Pancreas (tissue), 10 donors: ENCODE results near the gene TFEB. TPM values are rescaled to one million over a fixed set of nuclear protein-coding genes. Genes with fewer than 3 reads are reported as not detected.

Experiments
- ATAC-seq, 4 donors: fragments of 200-7000 bp; cut with Tn5 transposase; one replicate each; pipeline versions ENCODE4 v1.8.0 to v1.9.1; 2020; ENCODE audit warnings: mild to moderate bottlenecking in 4 of 4, moderate library complexity in 4 of 4
- DNase-seq, 6 donors: peaks; one replicate each; pipeline ENCODE4 v3.0.0-alpha.2; 2020
- FAIRE-seq: peaks from 2 replicates; lab custom pipeline; 2012; peaks lifted over from hg19 to GRCh38; lab: Jason Lieb, UNC
- H3K27ac ChIP-seq, 4 donors: fragments of 200-600 bp; sonication (generic); 1 replicate in 3 of 4; 2 replicates in 1 of 4; pipeline versions ENCODE4 v1.5.0 to v1.8.0; 2020
- H3K27me3 ChIP-seq, 4 donors: fragments of 200-600 bp; one replicate each; pipeline ENCODE4 v1.8.0; 2021
- H3K36me3 ChIP-seq, 3 donors: fragments of 200-600 bp; sonication (generic) in 1 of 3; one replicate each; pipeline versions ENCODE4 v1.5.0 to v1.8.0; 2020 to 2021
- H3K4me1 ChIP-seq, 3 donors: fragments of 200-600 bp; one replicate each; pipeline ENCODE4 v1.8.0; 2021
- H3K4me3 ChIP-seq, 4 donors: fragments of 200-600 bp; sonication (generic) in 2 of 4; one replicate each; pipeline versions ENCODE4 v1.5.0 to v1.8.0; 2020 to 2021
- H3K9me3 ChIP-seq, 4 donors: fragments of 200-600 bp; one replicate each; pipeline ENCODE4 v1.8.0; 2021
- WGBS, 2 donors: extraction: QIAGEN DNeasy Blood & Tissue Kit; methylation state at CpG; one replicate each; pipeline ENCODE4 v1.1.7; 2013; 5-methylcytosine and 5-hydroxymethylcytosine counted together
- intact Hi-C, 3 donors: fragments of 100-400 bp; cut with DNase I; formaldehyde crosslinking; loops; one replicate each; pipeline versions ENCODE4 v1.11.1 to v1.14.2; 2022
- polyA plus RNA-seq, 2 donors: library from polyadenylated mRNA; stranded (reverse); fragments of 200-250 nt; gene quantifications; one replicate each; pipeline ENCODE4 v1.2.3, GENCODE V29; 2013
- total RNA-seq, 6 donors: library from RNA; stranded (reverse); fragmentation: NEBNext Ultra II Directional in 4 of 6; extraction: Animal tissue kit (Norgen Biotek cat#: 25700) in 4 of 6; gene quantifications; one replicate each; pipeline versions ENCODE4 v1.2.1 to v1.2.4, GENCODE V29; 2021 to 2023
- TF ChIP-seq, protein P1 (sequence below), 4 donors: fragments of 200-600 bp; sonication (generic) in 3 of 4; IDR thresholded peaks; one replicate each; pipeline versions ENCODE4 v1.5.0 to v1.8.0; 2021; ENCODE audit warnings: antibody characterized with exemption in 4 of 4
- donor health status: healthy with polysubstance abuse.
- donor health status: DM: no; HTN: no; CAD: no; lungs with moderate emphysema.
- donor health status: DM: no; HTN: no; CAD: no.
- donor health status: control.
- donor health status: control.
- donor health status: Bipolar disorder and iron deficiency.
- donor health status: DM: yes; HTN: yes; CAD: no.
- donor health status: DM: no; HTN: no; CAD: no.
- donor health status: DM: no; HTN: no; CAD: no.
- donor health status: DM: yes; HTN: yes; CAD: no.

Gene TFEB
- total RNA-seq (10 to 100 TPM in 3 of 6 donors, 1 to 10 TPM in 3; 6.5 to 16.2 (median 10.1) TPM), polyA plus RNA-seq (10 to 100 TPM; 27.4 to 49.4 TPM)

DNA sequence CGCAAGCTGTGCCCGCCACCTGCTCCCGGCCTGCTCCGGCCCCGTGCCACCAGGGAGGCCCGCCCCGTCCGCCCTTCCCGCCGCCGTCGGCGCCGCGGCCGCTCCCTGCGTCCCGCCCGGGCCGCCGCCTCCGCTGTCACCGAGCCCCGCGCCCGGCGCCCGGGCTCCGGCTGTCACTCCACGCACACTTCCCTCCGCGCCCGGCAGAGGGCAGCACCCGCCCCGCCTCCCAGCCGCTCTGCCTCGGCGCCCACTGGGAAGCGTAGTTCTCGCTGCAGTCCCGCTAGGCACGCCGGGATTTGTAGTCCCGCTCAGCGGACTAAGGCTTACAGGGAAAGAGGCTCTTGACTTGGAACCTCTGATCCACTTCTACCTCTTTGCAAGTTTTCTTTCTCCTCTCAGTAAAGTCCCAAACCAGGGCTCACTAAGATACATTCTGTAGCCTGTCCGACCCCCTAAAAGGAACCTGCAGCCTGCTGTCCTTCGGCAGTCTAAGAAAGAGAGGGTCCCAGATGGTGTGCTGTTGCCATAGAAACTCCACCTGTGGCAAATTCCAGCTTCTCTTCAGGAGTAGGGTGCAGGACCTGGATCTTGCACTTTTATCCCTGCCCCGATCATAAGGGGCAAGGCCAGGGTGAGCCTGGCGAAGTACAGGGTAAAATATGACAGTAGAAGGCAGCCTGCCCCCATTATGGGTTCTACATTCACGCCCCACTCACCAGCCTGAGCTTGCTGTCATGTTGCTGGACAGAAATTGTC lies at the start of gene TFEB:
TSS of gene TFEB (minus strand) at position 182 of the 759 bp plus-strand sequence. CDS start 44,395 bp downstream, outside the sequence.
- no peaks in the 10 kb centered on the region for H3K27me3 ChIP-seq
- peak; percentile 91 to 98 (median 95) for DNase-seq
- ATAC-seq = peak; percentile 78 to 87 (median 84)
- H3K9me3 ChIP-seq = no peaks in the 10 kb centered on the region
- no peak for FAIRE-seq
- H3K4me1 ChIP-seq = peaks cover 0 to 9% (median 0%) of the 10 kb centered on the region in 3 donors
- TF ChIP-seq, protein P1, sequence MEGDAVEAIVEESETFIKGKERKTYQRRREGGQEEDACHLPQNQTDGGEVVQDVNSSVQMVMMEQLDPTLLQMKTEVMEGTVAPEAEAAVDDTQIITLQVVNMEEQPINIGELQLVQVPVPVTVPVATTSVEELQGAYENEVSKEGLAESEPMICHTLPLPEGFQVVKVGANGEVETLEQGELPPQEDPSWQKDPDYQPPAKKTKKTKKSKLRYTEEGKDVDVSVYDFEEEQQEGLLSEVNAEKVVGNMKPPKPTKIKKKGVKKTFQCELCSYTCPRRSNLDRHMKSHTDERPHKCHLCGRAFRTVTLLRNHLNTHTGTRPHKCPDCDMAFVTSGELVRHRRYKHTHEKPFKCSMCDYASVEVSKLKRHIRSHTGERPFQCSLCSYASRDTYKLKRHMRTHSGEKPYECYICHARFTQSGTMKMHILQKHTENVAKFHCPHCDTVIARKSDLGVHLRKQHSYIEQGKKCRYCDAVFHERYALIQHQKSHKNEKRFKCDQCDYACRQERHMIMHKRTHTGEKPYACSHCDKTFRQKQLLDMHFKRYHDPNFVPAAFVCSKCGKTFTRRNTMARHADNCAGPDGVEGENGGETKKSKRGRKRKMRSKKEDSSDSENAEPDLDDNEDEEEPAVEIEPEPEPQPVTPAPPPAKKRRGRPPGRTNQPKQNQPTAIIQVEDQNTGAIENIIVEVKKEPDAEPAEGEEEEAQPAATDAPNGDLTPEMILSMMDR (IDR thresholded peaks at IDR 0.05) = peak; percentile 87 to 96 (median 92)
- no peaks in the 10 kb centered on the region for H3K36me3 ChIP-seq
- 6 to 8% methylated on average over 35 to 50 of the region's 50 CpGs for WGBS, 2 donors
- intact Hi-C loops = no loop called here
- H3K4me3 ChIP-seq = peak within 1 kb of the TSS; percentile 64 to 95 (median 88)
- peak within 1 kb of the TSS; percentile 81 to 94 (median 86) for H3K27ac ChIP-seq

DNA sequence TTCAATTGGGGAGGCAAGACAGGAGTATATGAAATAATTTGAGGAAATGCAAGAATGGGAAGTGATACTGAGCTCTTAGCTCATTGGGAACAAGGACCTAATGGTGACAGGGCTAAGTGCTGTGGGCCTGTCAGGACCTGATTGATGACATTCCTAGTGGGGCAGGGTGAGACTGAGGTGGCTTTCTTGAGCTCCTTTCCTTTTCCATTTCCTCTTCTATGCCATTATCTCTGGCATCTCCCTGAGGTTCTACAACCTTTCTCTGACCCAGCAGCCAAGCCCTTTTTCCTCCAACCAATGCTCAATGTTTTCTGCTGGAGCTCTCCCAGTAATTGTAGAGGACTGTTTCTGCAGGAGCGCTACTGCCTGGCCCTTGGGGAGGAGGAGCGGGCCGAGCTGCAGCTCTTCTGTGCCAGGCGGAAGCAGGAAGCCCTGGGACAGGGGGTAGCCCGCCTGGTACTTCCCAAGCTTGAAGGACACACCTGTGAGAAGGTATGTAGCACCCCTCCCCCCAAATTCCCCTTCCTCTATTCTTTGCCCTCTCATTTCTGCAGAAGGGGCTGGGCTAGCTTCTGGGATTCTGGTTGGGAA lies 49.3 kb upstream of the TFEB start:
- H3K4me1 ChIP-seq = peaks cover 14 to 20% (median 16%) of the 10 kb centered on the region in 3 donors

DNA sequence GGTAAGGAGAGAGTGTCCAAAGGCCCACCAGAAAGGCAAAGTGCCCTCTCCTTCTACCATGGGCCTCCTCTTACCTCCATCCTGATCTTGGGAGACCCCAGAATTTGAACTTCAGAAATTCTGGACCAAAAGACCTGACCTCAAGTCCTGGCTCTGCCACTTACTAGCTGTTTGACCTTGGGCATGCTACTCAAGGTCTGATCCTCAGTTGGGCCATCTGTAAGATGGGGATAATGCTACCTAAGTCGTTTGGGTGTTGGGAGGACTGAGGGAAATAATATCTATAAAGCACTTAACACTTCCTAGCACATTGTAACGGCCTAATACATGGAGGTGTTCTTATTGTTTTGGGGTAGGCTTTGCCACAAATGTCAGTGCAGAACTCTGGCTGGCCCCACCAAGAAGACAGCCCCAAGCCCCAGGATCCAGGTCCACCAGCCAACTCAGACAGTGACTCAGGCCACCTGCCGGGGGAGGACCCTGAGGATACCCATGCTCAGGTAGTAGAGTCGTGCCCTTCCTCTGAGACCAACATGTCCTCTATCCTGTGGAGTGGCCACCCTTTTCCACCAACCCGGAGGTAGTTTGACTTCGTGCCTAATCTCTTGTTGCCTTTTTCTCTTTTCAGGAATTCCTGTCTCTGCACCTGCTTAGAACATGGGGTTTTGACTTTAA lies 47.8 kb upstream of the TFEB start:
- DNase-seq = peak in 1 of 6 donors; percentile 20
- H3K36me3 ChIP-seq = no peaks in the 10 kb centered on the region
- peak overlapping the region in 1 of 4 donors; percentile 8 for H3K27ac ChIP-seq
- H3K27me3 ChIP-seq = no peaks in the 10 kb centered on the region
- FAIRE-seq = no peak
- intact Hi-C loops = loop anchor here in 2 of 3 donors (10.0 kb wide), 2 partner anchors 152 to 262 kb away; no protein-coding TSS in a partner anchor
- no peak overlapping the region for H3K4me3 ChIP-seq
- peaks cover 12 to 23% (median 14%) of the 10 kb centered on the region in 3 donors for H3K4me1 ChIP-seq
- ATAC-seq = no peak
- TF ChIP-seq, protein P1 (IDR thresholded peaks at IDR 0.05) = no peak
- H3K9me3 ChIP-seq = no peaks in the 10 kb centered on the region
- WGBS, 2 donors = 76 to 83% methylated on average over 6 of the region's 6 CpGs

More for the DNA sequence above, 49.3 kb upstream of the TFEB start:
- 56 to 60% methylated on average over 5 of the region's 5 CpGs for WGBS, 2 donors
- Histone ChIP-seq H3K4me3 (no peak overlapping the region), H3K27ac (peak overlapping the region in 3 of 4 donors; percentile 8 to 92 (median 19)), H3K9me3 (no peaks in the 10 kb centered on the region), H3K36me3 (peaks cover 0 to under 1% (median 0%) of the 10 kb centered on the region in 3 donors), H3K27me3 (no peaks in the 10 kb centered on the region)
- intact Hi-C loops = loop anchor here in 2 of 3 donors (10.0 kb wide), 2 partner anchors 150 to 260 kb away; no protein-coding TSS in a partner anchor
- FAIRE-seq (no peak), ATAC-seq (no peak), DNase-seq (peak in 3 of 6 donors; percentile 25 to 37 (median 29))
- TF ChIP-seq, protein P1 (IDR thresholded peaks at IDR 0.05) = no peak

DNA sequence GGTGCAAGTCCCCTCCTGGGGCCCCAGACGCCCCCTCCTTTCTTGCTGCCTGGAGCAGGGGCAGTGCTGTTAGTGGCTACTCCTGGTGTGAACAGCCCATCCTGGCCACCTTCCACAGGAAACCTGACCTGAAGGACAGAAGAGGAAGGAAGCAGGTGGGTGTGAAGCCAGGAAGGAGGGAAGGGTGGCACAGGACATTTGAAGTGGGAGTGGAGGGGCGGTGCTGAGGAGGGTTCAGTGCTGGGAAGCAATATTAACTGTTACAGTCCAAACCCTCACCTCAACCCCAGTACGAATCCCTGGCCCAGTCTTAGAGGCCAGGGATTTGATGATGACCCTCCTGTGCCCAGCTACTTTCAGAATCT lies 45.9 kb upstream of the TFEB start:
- DNase-seq = peak in 3 of 6 donors; percentile 58 to 68 (median 65)
- no peaks in the 10 kb centered on the region for H3K36me3 ChIP-seq
- peaks cover 12 to 23% (median 14%) of the 10 kb centered on the region in 3 donors for H3K4me1 ChIP-seq
- ATAC-seq = peak; percentile 4 to 16 (median 10)
- H3K4me3 ChIP-seq = peak overlapping the region in 2 of 4 donors; percentile 71 to 79
- 8 to 19% methylated on average over 3 of the region's 3 CpGs for WGBS, 2 donors
- intact Hi-C loops = loop anchor here in 2 of 3 donors (10.0 kb wide), 2 partner anchors 153 to 263 kb away; no protein-coding TSS in a partner anchor
- no peak for FAIRE-seq
- H3K27me3 ChIP-seq = no peaks in the 10 kb centered on the region
- TF ChIP-seq, protein P1 (IDR thresholded peaks at IDR 0.05) = no peak
- H3K9me3 ChIP-seq = no peaks in the 10 kb centered on the region
- peak overlapping the region; percentile 6 to 91 (median 66) for H3K27ac ChIP-seq
